Breast epithelium (tissue), 4 donors: ENCODE measurements around the gene AFMID. TPM values are rescaled to one million over a fixed set of nuclear protein-coding genes. Genes with fewer than 3 reads are reported as not detected.
A peak's percentile ranks its signal among the peaks of the same experiment; 100 is the strongest.

ENCODE experiments used
- DNase-seq, 2 donors: peaks; one replicate each; pipeline ENCODE4 v3.0.0-alpha.2; 2019; ENCODE audit warnings: low spot score in 2 of 2
- H3K27ac ChIP-seq, 2 donors: fragments of 200-600 bp; sonication (generic) in 1 of 2; one replicate each; pipeline ENCODE4 v1.5.1; 2016 to 2019; ENCODE audit warnings: mild to moderate bottlenecking in 1 of 2
- H3K27me3 ChIP-seq, 2 donors: fragments of 200-600 bp; sonication (generic) in 1 of 2; one replicate each; pipeline versions ENCODE4 v1.5.1 to v1.6.0; 2017 to 2019; ENCODE audit warnings: control low read depth in 1 of 2, mild to moderate bottlenecking in 1 of 2
- H3K36me3 ChIP-seq: fragments of 200-600 bp; one replicate; pipeline ENCODE4 v1.5.1; 2019
- H3K4me1 ChIP-seq, 2 donors: fragments of 200-600 bp; sonication (generic); one replicate each; pipeline ENCODE4 v1.5.1; 2016 to 2019; ENCODE audit warnings: control low read depth in 1 of 2
- H3K4me3 ChIP-seq, 3 donors: fragments of 200-600 bp; sonication (generic); 1 replicate in 2 of 3; 2 replicates in 1 of 3; pipeline ENCODE4 v1.5.1; 2016 to 2019; ENCODE audit warnings: mild to moderate bottlenecking in 3 of 3, moderate library complexity in 2 of 3
- H3K9me3 ChIP-seq, 2 donors: fragments of 200-600 bp; sonication (generic) in 1 of 2; one replicate each; pipeline ENCODE4 v1.5.1; 2016 to 2019; ENCODE audit warnings: control low read depth in 1 of 2
- CTCF ChIP-seq, 3 donors: fragments of 450-650 bp; IDR thresholded peaks; one replicate each; pipeline ENCODE4 v1.5.1; 2016 to 2017; ENCODE audit warnings: antibody characterized with exemption in 3 of 3, mild to moderate bottlenecking in 3 of 3, moderate library complexity in 3 of 3
- POLR2A ChIP-seq: fragments of 450-650 bp; IDR thresholded peaks from one replicate; pipeline ENCODE4 v1.6.1; 2016; ENCODE audit warnings: antibody characterized with exemption, mild to moderate bottlenecking, moderate library complexity
- POLR2AphosphoS5 ChIP-seq, 3 donors: sonication (generic); formaldehyde crosslinking; IDR thresholded peaks; one replicate each; pipeline ENCODE4 v1.6.1; 2017; ENCODE audit warnings: antibody characterized with exemption in 3 of 3
- intact Hi-C: fragments of 100-400 bp; cut with DNase I; formaldehyde crosslinking; loops from one replicate; pipeline ENCODE4 v1.15.1; 2023; ENCODE audit warnings: low total_unique reads
- total RNA-seq, 3 donors: library from RNA; depleted of rRNA; stranded (reverse); fragments of >200 nt; gene quantifications; one replicate each; pipeline ENCODE4 v1.1.0, GENCODE V29; 2016

AFMID gene
- total RNA-seq, 3 donors from 2014 or later: 12.3 to 66.2 (median 65.2) TPM

GRCh38 chr17:78144147-78144719 lies 42.9 kb upstream of the AFMID start:
- peak in 1 of 2 donors; percentile 56 for DNase-seq
- intact Hi-C loops: no loop called here
- H3K4me3 ChIP-seq: peak overlapping the region in 1 of 3 donors; percentile 7
- H3K27me3 ChIP-seq: no peaks in the 10 kb centered on the region
- TF ChIP-seq POLR2AphosphoS5 (IDR thresholded peaks at IDR 0.05) (no peak), POLR2A (no peak), CTCF (IDR thresholded peaks at IDR 0.05) (no peak)
- H3K4me1 ChIP-seq: peaks cover 4 to 23% of the 10 kb centered on the region in 2 donors
- H3K9me3 ChIP-seq: no peaks in the 10 kb centered on the region
- peak overlapping the region; percentile 41 to 68 for H3K27ac ChIP-seq
- H3K36me3 ChIP-seq: no peaks in the 10 kb centered on the region

GRCh38 chr17:78144736-78145641 lies 42.2 kb upstream of the AFMID start:
- Histone ChIP-seq H3K36me3 (no peaks in the 10 kb centered on the region), H3K27me3 (no peaks in the 10 kb centered on the region), H3K4me1 (peaks cover 4 to 23% of the 10 kb centered on the region in 2 donors), H3K4me3 (peak overlapping the region in 1 of 3 donors; percentile 7), H3K9me3 (no peaks in the 10 kb centered on the region), H3K27ac (peak overlapping the region; percentile 41 to 68)
- intact Hi-C loops: no loop called here
- TF ChIP-seq POLR2AphosphoS5 (IDR thresholded peaks at IDR 0.05) (peak in 1 of 3 donors; percentile 8), POLR2A (no peak)
- DNase-seq: peak; percentile 61 to 76

GRCh38 chr17:78146471-78146869 lies 40.7 kb upstream of the AFMID start:
- Histone ChIP-seq H3K4me1 (peaks cover 3 to 22% of the 10 kb centered on the region in 2 donors), H3K9me3 (no peaks in the 10 kb centered on the region), H3K27me3 (no peaks in the 10 kb centered on the region), H3K27ac (no peak overlapping the region), H3K4me3 (no peak overlapping the region), H3K36me3 (no peaks in the 10 kb centered on the region)
- intact Hi-C loops: no loop called here
- TF ChIP-seq POLR2A: no peak
- no peak for TF ChIP-seq CTCF (IDR thresholded peaks at IDR 0.05)
- no peak for TF ChIP-seq POLR2AphosphoS5 (IDR thresholded peaks at IDR 0.05)
- DNase-seq: no peak

GRCh38 chr17:78146881-78147280 lies 40.3 kb upstream of the AFMID start:
- no peaks in the 10 kb centered on the region for H3K27me3 ChIP-seq
- TF ChIP-seq POLR2AphosphoS5 (IDR thresholded peaks at IDR 0.05): no peak
- no peak for TF ChIP-seq CTCF (IDR thresholded peaks at IDR 0.05)
- TF ChIP-seq POLR2A: no peak
- no peaks in the 10 kb centered on the region for H3K9me3 ChIP-seq
- DNase-seq: no peak
- H3K36me3 ChIP-seq: no peaks in the 10 kb centered on the region
- intact Hi-C loops: no loop called here
- H3K4me1 ChIP-seq: peaks cover 0 to 18% of the 10 kb centered on the region in 2 donors
- no peak overlapping the region for H3K4me3 ChIP-seq
- peak overlapping the region in 1 of 2 donors; percentile 54 for H3K27ac ChIP-seq

GRCh38 chr17:78147315-78147998 lies 39.7 kb upstream of the AFMID start:
- H3K27ac ChIP-seq: peak overlapping the region in 1 of 2 donors; percentile 54
- H3K9me3 ChIP-seq: no peaks in the 10 kb centered on the region
- H3K27me3 ChIP-seq: no peaks in the 10 kb centered on the region
- intact Hi-C loops: no loop called here
- DNase-seq: no peak
- H3K4me1 ChIP-seq: peaks cover 0 to 15% of the 10 kb centered on the region in 2 donors
- no peaks in the 10 kb centered on the region for H3K36me3 ChIP-seq
- H3K4me3 ChIP-seq: no peak overlapping the region
- TF ChIP-seq CTCF (IDR thresholded peaks at IDR 0.05): no peak
- TF ChIP-seq POLR2AphosphoS5 (IDR thresholded peaks at IDR 0.05): no peak
- no peak for TF ChIP-seq POLR2A
